NCI-H748 treated with DMSO at 0.1 percent for 48 hours (cell line): ENCODE data around the gene FKRP.
A peak's percentile ranks its signal among the peaks of the same experiment; 100 is the strongest.
"Not testable (repeated sequence)": the region's sequence is repeated elsewhere in the genome, so short reads cannot be mapped to it uniquely, and the experiment has no call there.

Experiments
- DNase-seq: peaks from one replicate; lab custom pipeline; 2025; lab: John Stamatoyannopoulos, UW

Gene FKRP

GRCh38 chr19:46745521-46746280, at the start of gene FKRP:
Gene FKRP, plus strand, starts transcription at chr19:46746057. Its CDS starts 9,394 bp downstream, at chr19:46755451.
- DNase-seq = no peak

GRCh38 chr19:46696866-46697203, 49.0 kb upstream of the FKRP start:
- DNase-seq = no peak

GRCh38 chr19:46697204-46697960, 48.5 kb upstream of the FKRP start:
- DNase-seq = peak; percentile 69

GRCh38 chr19:46698395-46699321, 47.2 kb upstream of the FKRP start:
- DNase-seq = no peak

GRCh38 chr19:46700704-46701103, 45.2 kb upstream of the FKRP start:
- DNase-seq = no peak

GRCh38 chr19:46704379-46705076, 41.3 kb upstream of the FKRP start:
- peak; percentile 14 for DNase-seq

GRCh38 chr19:46710687-46711086, 35.2 kb upstream of the FKRP start:
- no peak for DNase-seq

- not testable (repeated sequence) for DNase-seq
Measured at GRCh38 chr19:46712768-46713338, 33.0 kb upstream of the FKRP start.

GRCh38 chr19:46713781-46714443, 31.9 kb upstream of the FKRP start:
- DNase-seq = peak; percentile 78

- no peak for DNase-seq
Measured at GRCh38 chr19:46714444-46715106, 31.3 kb upstream of the FKRP start.

GRCh38 chr19:46715620-46715974, 30.3 kb upstream of the FKRP start:
- DNase-seq = no peak

GRCh38 chr19:46715975-46716671, 29.7 kb upstream of the FKRP start:
- no peak for DNase-seq

- no peak for DNase-seq
Measured at GRCh38 chr19:46716672-46717033, 29.2 kb upstream of the FKRP start.

GRCh38 chr19:46717034-46717715, 28.7 kb upstream of the FKRP start, which contains the start of gene PRKD2:
Gene PRKD2, minus strand, starts transcription at chr19:46717114. Its CDS starts 744 bp downstream, at chr19:46716370.
- peak; percentile 68 for DNase-seq

- DNase-seq = no peak
Measured at GRCh38 chr19:46717716-46718143, 28.1 kb upstream of the FKRP start.

GRCh38 chr19:46718157-46718933, 27.5 kb upstream of the FKRP start:
- no peak for DNase-seq

GRCh38 chr19:46718934-46719622, 26.8 kb upstream of the FKRP start:
- no peak for DNase-seq
